ENCODE measurements around the gene DCD. TPM values are rescaled to one million over a fixed set of nuclear protein-coding genes. Genes with fewer than 3 reads are reported as not detected.

DCD gene
- total RNA-seq, 1 experiment from 2014 or later: not detected

GRCh38 chr12:54661048-54661447, 12.9 kb upstream of the DCD start:
- BruUV-seq (replicated peaks): no TSS peak
- ChIA-PET CTCF (no interaction called here), POLR2A (ENCODE audit: low non-redundant PET) (no interaction called here)
- DNase-seq (ENCODE audit: low spot score): no peak
- Histone ChIP-seq H3K36me3 (ENCODE audit: insufficient read depth, low read length, poor library complexity, severe bottlenecking) (no peaks in the 10 kb centered on the region), H3K9me3 (ENCODE audit: low read depth, low read length, poor library complexity, severe bottlenecking) (no peaks in the 10 kb centered on the region), H3K4me3 (ENCODE audit: low read depth, low read length, poor library complexity, severe bottlenecking) (no peak overlapping the region), H3K27ac (ENCODE audit: low read depth, low read length, poor library complexity, severe bottlenecking) (no peak overlapping the region), H3K27me3 (replicated peaks; ENCODE audit: insufficient read depth, low read depth, low read length, poor library complexity) (no peaks in the 10 kb centered on the region), H3K4me1 (ENCODE audit: insufficient read depth, low read length, poor library complexity, severe bottlenecking) (peaks cover 16% of the 10 kb centered on the region)
- TF ChIP-seq EZH2 (IDR thresholded peaks at IDR 0.05; ENCODE audit: borderline replicate concordance, low read depth, low read length, poor library complexity, severe bottlenecking): no peak
- TF ChIP-seq CTCF (conservative IDR thresholded peaks at IDR 0.05; ENCODE audit: low read depth, low read length): no peak
- intact Hi-C loops (cut with micrococcal nuclease; ENCODE audit: unreplicated experiment): no loop called here

- no peak for TF ChIP-seq CTCF (conservative IDR thresholded peaks at IDR 0.05; ENCODE audit: low read depth, low read length)
- no peak for TF ChIP-seq EZH2 (IDR thresholded peaks at IDR 0.05; ENCODE audit: borderline replicate concordance, low read depth, low read length, poor library complexity, severe bottlenecking)
- intact Hi-C loops (cut with micrococcal nuclease; ENCODE audit: unreplicated experiment): no loop called here
- ChIA-PET POLR2A (ENCODE audit: low non-redundant PET) (no interaction called here), CTCF (no interaction called here)
- Histone ChIP-seq H3K27ac (ENCODE audit: low read depth, low read length, poor library complexity, severe bottlenecking) (no peak overlapping the region), H3K9me3 (ENCODE audit: low read depth, low read length, poor library complexity, severe bottlenecking) (no peaks in the 10 kb centered on the region), H3K4me1 (ENCODE audit: insufficient read depth, low read length, poor library complexity, severe bottlenecking) (peaks cover 19% of the 10 kb centered on the region), H3K36me3 (ENCODE audit: insufficient read depth, low read length, poor library complexity, severe bottlenecking) (no peaks in the 10 kb centered on the region), H3K4me3 (ENCODE audit: low read depth, low read length, poor library complexity, severe bottlenecking) (no peak overlapping the region), H3K27me3 (replicated peaks; ENCODE audit: insufficient read depth, low read depth, low read length, poor library complexity) (no peaks in the 10 kb centered on the region)
- no peak for DNase-seq (ENCODE audit: low spot score)
- BruUV-seq (replicated peaks): no TSS peak
These were observed 12.3 kb upstream of the DCD start for GRCh38 chr12:54660320-54660962.

GRCh38 chr12:54658306-54659264, 10.4 kb upstream of the DCD start:
- Histone ChIP-seq H3K4me3 (ENCODE audit: low read depth, low read length, poor library complexity, severe bottlenecking) (no peak overlapping the region), H3K9me3 (ENCODE audit: low read depth, low read length, poor library complexity, severe bottlenecking) (no peaks in the 10 kb centered on the region), H3K36me3 (ENCODE audit: insufficient read depth, low read length, poor library complexity, severe bottlenecking) (no peaks in the 10 kb centered on the region), H3K4me1 (ENCODE audit: insufficient read depth, low read length, poor library complexity, severe bottlenecking) (peaks cover 19% of the 10 kb centered on the region), H3K27me3 (replicated peaks; ENCODE audit: insufficient read depth, low read depth, low read length, poor library complexity) (no peaks in the 10 kb centered on the region), H3K27ac (ENCODE audit: low read depth, low read length, poor library complexity, severe bottlenecking) (peak overlapping the region; percentile 74)
- POLR2A ChIA-PET (ENCODE audit: low non-redundant PET): no interaction called here
- TF ChIP-seq EZH2 (IDR thresholded peaks at IDR 0.05; ENCODE audit: borderline replicate concordance, low read depth, low read length, poor library complexity, severe bottlenecking) (no peak), CTCF (conservative IDR thresholded peaks at IDR 0.05; ENCODE audit: low read depth, low read length) (peak; percentile 83)
- intact Hi-C loops (cut with micrococcal nuclease; ENCODE audit: unreplicated experiment): loop anchor here (5.0 kb wide), 1 partner anchor 34 kb away; no protein-coding TSS in a partner anchor
- CTCF ChIA-PET: interaction anchor here (0.6 to 0.9 kb wide), 2 partner anchors 66 to 79 kb away, joined by 3 to 4 read pairs; no protein-coding TSS in a partner anchor
- BruUV-seq (replicated peaks): no TSS peak
- DNase-seq (ENCODE audit: low spot score): peak; percentile 78

Data from A673 (cell line).